OCI-LY7 (cell line): ENCODE data around the gene ARID5B. TPM values are rescaled to one million over a fixed set of nuclear protein-coding genes. Genes with fewer than 3 reads are reported as not detected.

Experiments used
- BruUV-seq: library from RNA; stranded (reverse); fragments of 400-500 nt; replicated peaks from 2 replicates; lab custom pipeline; 2021; lab: Mats Ljungman, UMichigan
- CTCF ChIA-PET: fragments of 300-600 bp; sonication (Branson Sonifier 250); formaldehyde crosslinking; loops from one replicate; lab custom pipeline; 2022; ENCODE audit warnings: antibody characterized with exemption; ENCODE audit not compliant: unreplicated experiment; lab: Charles Lee
- POLR2A ChIA-PET: fragments of 300-600 bp; sonication (Branson Sonifier 250); formaldehyde crosslinking; loops from one replicate; lab custom pipeline; 2022; ENCODE audit warnings: antibody characterized with exemption; lab: Charles Lee
- DNase-seq: peaks from one replicate; pipeline ENCODE4 v3.0.0-alpha.2; 2015; ENCODE audit warnings: low spot score
- H2AFZ ChIP-seq: fragments of 200-600 bp; sonication (generic), shearing (Covaris generic); 2 replicates; pipeline ENCODE4 v1.6.1; 2014; ENCODE audit warnings: mild to moderate bottlenecking, antibody characterized with exemption, low read length, moderate library complexity
- H3K27ac ChIP-seq: fragments of 200-600 bp; sonication (generic); 2 replicates; pipeline ENCODE4 v1.5.1; 2014; ENCODE audit warnings: mixed run types, low read depth, mild to moderate bottlenecking, moderate library complexity, low read length, inconsistent platforms; ENCODE audit not compliant: poor library complexity, severe bottlenecking
- H3K36me3 ChIP-seq: fragments of 200-600 bp; sonication (generic); 2 replicates; pipeline ENCODE4 v1.6.1; 2014; ENCODE audit warnings: mild to moderate bottlenecking, antibody characterized with exemption, low read length, moderate library complexity, mixed read lengths; ENCODE audit not compliant: insufficient read depth
- H3K4me1 ChIP-seq: fragments of 200-600 bp; sonication (generic); 2 replicates; pipeline ENCODE4 v1.5.1; 2014; ENCODE audit warnings: mild to moderate bottlenecking, low read length; ENCODE audit not compliant: insufficient read depth, poor library complexity, severe bottlenecking
- H3K4me2 ChIP-seq: fragments of 200-600 bp; sonication (generic); 2 replicates; pipeline ENCODE4 v1.6.1; 2014; ENCODE audit warnings: mild to moderate bottlenecking, low read length
- H3K4me3 ChIP-seq: fragments of 200-600 bp; sonication (generic); 2 replicates; pipeline ENCODE4 v1.5.1; 2014; ENCODE audit warnings: mild to moderate bottlenecking, low read depth, low read length; ENCODE audit not compliant: poor library complexity, severe bottlenecking
- H3K79me2 ChIP-seq: fragments of 200-600 bp; sonication (generic); 2 replicates; pipeline ENCODE4 v1.6.1; 2016; ENCODE audit warnings: low read depth, mild to moderate bottlenecking, low read length, moderate library complexity, mixed read lengths; ENCODE audit not compliant: insufficient read depth
- H3K9me2 ChIP-seq: fragments of 200-600 bp; sonication (generic); 2 replicates; pipeline ENCODE4 v1.6.1; 2016; ENCODE audit warnings: mild to moderate bottlenecking, low read length, mixed read lengths; ENCODE audit not compliant: insufficient read depth
- H3K9me3 ChIP-seq: fragments of 200-600 bp; sonication (generic); 2 replicates; pipeline ENCODE4 v1.6.1; 2014; ENCODE audit warnings: mild to moderate bottlenecking, mixed run types, low read length, mixed read lengths
- H4K20me1 ChIP-seq: fragments of 200-600 bp; sonication (generic); 2 replicates; pipeline ENCODE4 v1.6.1; 2014; ENCODE audit warnings: mild to moderate bottlenecking, antibody characterized with exemption, low read length, moderate library complexity, mixed read lengths; ENCODE audit not compliant: insufficient read depth
- CTCF ChIP-seq: fragments of 200-600 bp; sonication (generic); conservative IDR thresholded peaks from 2 replicates; pipeline ENCODE4 v1.5.1; 2014; ENCODE audit warnings: mild to moderate bottlenecking, antibody characterized with exemption, low read length, moderate library complexity, mixed read lengths
- EZH2phosphoT487 ChIP-seq: fragments of 200-600 bp; sonication (generic); IDR thresholded peaks from 2 replicates; pipeline ENCODE4 v1.6.1; 2018; ENCODE audit warnings: low read depth, borderline replicate concordance, mild to moderate bottlenecking, mixed run types, antibody characterized with exemption, low read length, moderate library complexity, mixed read lengths
- intact Hi-C: fragments of 100-400 bp; cut with micrococcal nuclease; formaldehyde crosslinking; loops from one replicate; pipeline ENCODE4 v1.10.0; 2022; ENCODE audit not compliant: unreplicated experiment
- total RNA-seq, 2 experiments: library from RNA; depleted of rRNA in 1 of 2; stranded (reverse); fragments of >200 nt in 1 of 2; shearing (Covaris generic) in 1 of 2; gene quantifications; 2 replicates each; pipeline ENCODE4 v1.2.3, GENCODE V29; 2014 to 2022

Gene ARID5B
- total RNA-seq, 2 experiments from 2014 or later: 38.0 to 56.7 TPM

GRCh38 chr10:61937631-61938351, 36.3 kb downstream of the ARID5B start:
- no TSS peak for BruUV-seq
- peak overlapping the region; percentile 19; the same call in 1 of the 2 replicates for H3K4me2 ChIP-seq
- no peaks in the 10 kb centered on the region for H4K20me1 ChIP-seq
- H2AFZ ChIP-seq: no peak overlapping the region
- H3K36me3 ChIP-seq: peaks cover 50% of the 10 kb centered on the region
- H3K27ac ChIP-seq: no peak overlapping the region
- no peak for DNase-seq
- POLR2A ChIA-PET: interaction anchor here (0.5 to 2.6 kb wide), 21 partner anchors 9 to 309 kb away, joined by 3 to 13 read pairs (median 4); partner anchors contain the start of gene ARID5B
- no peaks in the 10 kb centered on the region for H3K9me3 ChIP-seq
- peaks cover 42% of the 10 kb centered on the region; the same call in 1 of the 2 replicates for H3K79me2 ChIP-seq
- CTCF ChIA-PET: interaction anchor here (0.9 kb wide), 1 partner anchor 32 kb away, joined by 3 read pairs; no protein-coding TSS in a partner anchor
- no peak overlapping the region for H3K4me3 ChIP-seq
- H3K4me1 ChIP-seq: peaks cover 70% of the 10 kb centered on the region
- intact Hi-C loops: no loop called here
- H3K9me2 ChIP-seq: no peaks in the 10 kb centered on the region
- TF ChIP-seq EZH2phosphoT487 (no peak), CTCF (no peak)

GRCh38 chr10:61939902-61940301, 38.4 kb downstream of the ARID5B start:
- Histone ChIP-seq H3K36me3 (peaks cover 55% of the 10 kb centered on the region), H3K79me2 (peaks cover 63% of the 10 kb centered on the region; the same call in 1 of the 2 replicates), H4K20me1 (no peaks in the 10 kb centered on the region), H3K9me3 (no peaks in the 10 kb centered on the region), H3K4me3 (no peak overlapping the region), H3K4me1 (peaks cover 80% of the 10 kb centered on the region), H2AFZ (no peak overlapping the region), H3K27ac (peak overlapping the region; percentile 9), H3K9me2 (no peaks in the 10 kb centered on the region), H3K4me2 (peak overlapping the region; percentile 27; the same call in 1 of the 2 replicates)
- CTCF ChIA-PET: interaction anchor here (1.0 kb wide), 1 partner anchor 102 kb away, joined by 3 read pairs; no protein-coding TSS in a partner anchor
- intact Hi-C loops: no loop called here
- DNase-seq: no peak
- POLR2A ChIA-PET: interaction anchor here (0.7 to 2.5 kb wide), 4 partner anchors 16 to 40 kb away, joined by 3 to 13 read pairs (median 10); partner anchors contain the start of gene ARID5B
- no TSS peak for BruUV-seq
- no peak for TF ChIP-seq CTCF
- TF ChIP-seq EZH2phosphoT487: no peak
